Measurements from ENCODE around the gene GMNN.
A peak's percentile ranks its signal among the peaks of the same experiment; 100 is the strongest.
"Not testable (repeated sequence)": the region's sequence is repeated elsewhere in the genome, so short reads cannot be mapped to it uniquely, and the experiment has no call there.

GMNN gene

GRCh38 chr6:24763578-24763977, 11.2 kb upstream of the GMNN start:
- H3K9ac ChIP-seq (ENCODE audit: low read depth, low read length) = no peak overlapping the region
- no peaks in the 10 kb centered on the region for H3K27me3 ChIP-seq (ENCODE audit: control insufficient read depth, insufficient read depth, low read length)
- no peaks in the 10 kb centered on the region for H3K36me3 ChIP-seq (ENCODE audit: control insufficient read depth, insufficient read depth, low read length)

GRCh38 chr6:24764833-24765828, 9.6 kb upstream of the GMNN start:
- H3K9me3 ChIP-seq (ENCODE audit: control insufficient read depth, insufficient read depth, low read length); H3K9ac ChIP-seq (ENCODE audit: low read depth, low read length); H3K27me3 ChIP-seq (ENCODE audit: control insufficient read depth, insufficient read depth, low read length); H3K36me3 ChIP-seq (ENCODE audit: control insufficient read depth, insufficient read depth, low read length); H3K4me1 ChIP-seq (ENCODE audit: control insufficient read depth, insufficient read depth, low read length); H3K4me3 ChIP-seq (ENCODE audit: low read depth, low read length): not testable (repeated sequence)

More at GRCh38 chr6:24763578-24763977, 11.2 kb upstream of the GMNN start:
- Histone ChIP-seq H3K4me3 (ENCODE audit: low read depth, low read length) (no peak overlapping the region), H3K9me3 (ENCODE audit: control insufficient read depth, insufficient read depth, low read length) (no peaks in the 10 kb centered on the region), H3K4me1 (ENCODE audit: control insufficient read depth, insufficient read depth, low read length) (no peaks in the 10 kb centered on the region)

- not testable (repeated sequence) for H3K9me3 ChIP-seq (ENCODE audit: control insufficient read depth, insufficient read depth, low read length); H3K4me3 ChIP-seq (ENCODE audit: low read depth, low read length); H3K27me3 ChIP-seq (ENCODE audit: control insufficient read depth, insufficient read depth, low read length); H3K9ac ChIP-seq (ENCODE audit: low read depth, low read length); H3K4me1 ChIP-seq (ENCODE audit: control insufficient read depth, insufficient read depth, low read length); H3K36me3 ChIP-seq (ENCODE audit: control insufficient read depth, insufficient read depth, low read length)
Measured at GRCh38 chr6:24765968-24766367, 8.8 kb upstream of the GMNN start.

- no peak overlapping the region for H3K4me3 ChIP-seq (ENCODE audit: low read depth, low read length)
Measured at GRCh38 chr6:24766680-24767462, 7.9 kb upstream of the GMNN start.

GRCh38 chr6:24768361-24768760, 6.4 kb upstream of the GMNN start:
- Histone ChIP-seq H3K27me3 (ENCODE audit: control insufficient read depth, insufficient read depth, low read length) (no peaks in the 10 kb centered on the region), H3K4me3 (ENCODE audit: low read depth, low read length) (no peak overlapping the region), H3K9me3 (ENCODE audit: control insufficient read depth, insufficient read depth, low read length) (no peaks in the 10 kb centered on the region), H3K4me1 (ENCODE audit: control insufficient read depth, insufficient read depth, low read length) (no peaks in the 10 kb centered on the region), H3K9ac (ENCODE audit: low read depth, low read length) (no peak overlapping the region), H3K36me3 (ENCODE audit: control insufficient read depth, insufficient read depth, low read length) (no peaks in the 10 kb centered on the region)

More at GRCh38 chr6:24766680-24767462, 7.9 kb upstream of the GMNN start:
- Histone ChIP-seq H3K9ac (ENCODE audit: low read depth, low read length) (no peak overlapping the region), H3K27me3 (ENCODE audit: control insufficient read depth, insufficient read depth, low read length) (no peaks in the 10 kb centered on the region), H3K4me1 (ENCODE audit: control insufficient read depth, insufficient read depth, low read length) (no peaks in the 10 kb centered on the region), H3K36me3 (ENCODE audit: control insufficient read depth, insufficient read depth, low read length) (no peaks in the 10 kb centered on the region), H3K9me3 (ENCODE audit: control insufficient read depth, insufficient read depth, low read length) (no peaks in the 10 kb centered on the region)

- H3K27me3 ChIP-seq (ENCODE audit: control insufficient read depth, insufficient read depth, low read length) = no peaks in the 10 kb centered on the region
- H3K4me3 ChIP-seq (ENCODE audit: low read depth, low read length) = peak overlapping the region; percentile 100
- H3K4me1 ChIP-seq (ENCODE audit: control insufficient read depth, insufficient read depth, low read length) = no peaks in the 10 kb centered on the region
- H3K9me3 ChIP-seq (ENCODE audit: control insufficient read depth, insufficient read depth, low read length) = no peaks in the 10 kb centered on the region
- no peaks in the 10 kb centered on the region for H3K36me3 ChIP-seq (ENCODE audit: control insufficient read depth, insufficient read depth, low read length)
- peak overlapping the region; percentile 62 for H3K9ac ChIP-seq (ENCODE audit: low read depth, low read length)
Measured at GRCh38 chr6:24775520-24776058, 852 bp downstream of the GMNN start.

- Histone ChIP-seq H3K9ac (ENCODE audit: low read depth, low read length) (no peak overlapping the region), H3K4me1 (ENCODE audit: control insufficient read depth, insufficient read depth, low read length) (no peaks in the 10 kb centered on the region), H3K9me3 (ENCODE audit: control insufficient read depth, insufficient read depth, low read length) (no peaks in the 10 kb centered on the region), H3K4me3 (ENCODE audit: low read depth, low read length) (peak overlapping the region; percentile 100), H3K36me3 (ENCODE audit: control insufficient read depth, insufficient read depth, low read length) (peaks cover 3% of the 10 kb centered on the region), H3K27me3 (ENCODE audit: control insufficient read depth, insufficient read depth, low read length) (no peaks in the 10 kb centered on the region)
Measured at GRCh38 chr6:24777227-24777626, 2.5 kb downstream of the GMNN start.

GRCh38 chr6:24778121-24778520, 3.4 kb downstream of the GMNN start:
- peaks cover 3% of the 10 kb centered on the region for H3K36me3 ChIP-seq (ENCODE audit: control insufficient read depth, insufficient read depth, low read length)
- no peak overlapping the region for H3K9ac ChIP-seq (ENCODE audit: low read depth, low read length)
- H3K27me3 ChIP-seq (ENCODE audit: control insufficient read depth, insufficient read depth, low read length) = no peaks in the 10 kb centered on the region
- no peak overlapping the region for H3K4me3 ChIP-seq (ENCODE audit: low read depth, low read length)
- no peaks in the 10 kb centered on the region for H3K4me1 ChIP-seq (ENCODE audit: control insufficient read depth, insufficient read depth, low read length)
- H3K9me3 ChIP-seq (ENCODE audit: control insufficient read depth, insufficient read depth, low read length) = no peaks in the 10 kb centered on the region

- Histone ChIP-seq H3K4me1 (ENCODE audit: control insufficient read depth, insufficient read depth, low read length) (no peaks in the 10 kb centered on the region), H3K27me3 (ENCODE audit: control insufficient read depth, insufficient read depth, low read length) (no peaks in the 10 kb centered on the region), H3K36me3 (ENCODE audit: control insufficient read depth, insufficient read depth, low read length) (peaks cover 3% of the 10 kb centered on the region), H3K4me3 (ENCODE audit: low read depth, low read length) (no peak overlapping the region), H3K9ac (ENCODE audit: low read depth, low read length) (no peak overlapping the region), H3K9me3 (ENCODE audit: control insufficient read depth, insufficient read depth, low read length) (no peaks in the 10 kb centered on the region)
Measured at GRCh38 chr6:24778878-24779277, 4.1 kb downstream of the GMNN start.

GRCh38 chr6:24779416-24780016, 4.8 kb downstream of the GMNN start:
- Histone ChIP-seq H3K4me3 (ENCODE audit: low read depth, low read length) (no peak overlapping the region), H3K9ac (ENCODE audit: low read depth, low read length) (no peak overlapping the region)

GRCh38 chr6:24780206-24780605, 5.5 kb downstream of the GMNN start:
- no peaks in the 10 kb centered on the region for H3K4me1 ChIP-seq (ENCODE audit: control insufficient read depth, insufficient read depth, low read length)
- H3K27me3 ChIP-seq (ENCODE audit: control insufficient read depth, insufficient read depth, low read length) = no peaks in the 10 kb centered on the region
- H3K9ac ChIP-seq (ENCODE audit: low read depth, low read length) = no peak overlapping the region
- H3K9me3 ChIP-seq (ENCODE audit: control insufficient read depth, insufficient read depth, low read length) = no peaks in the 10 kb centered on the region
- H3K4me3 ChIP-seq (ENCODE audit: low read depth, low read length) = no peak overlapping the region
- H3K36me3 ChIP-seq (ENCODE audit: control insufficient read depth, insufficient read depth, low read length) = peaks cover 14% of the 10 kb centered on the region

More at GRCh38 chr6:24779416-24780016, 4.8 kb downstream of the GMNN start:
- Histone ChIP-seq H3K27me3 (ENCODE audit: control insufficient read depth, insufficient read depth, low read length) (no peaks in the 10 kb centered on the region), H3K4me1 (ENCODE audit: control insufficient read depth, insufficient read depth, low read length) (no peaks in the 10 kb centered on the region), H3K9me3 (ENCODE audit: control insufficient read depth, insufficient read depth, low read length) (no peaks in the 10 kb centered on the region), H3K36me3 (ENCODE audit: control insufficient read depth, insufficient read depth, low read length) (peaks cover 8% of the 10 kb centered on the region)
